GM21786 (cell line): Measurements from ENCODE around the gene RASGEF1C.

ENCODE experiments used
- ATAC-seq: cut with Tn5 transposase; IDR thresholded peaks from one replicate; pipeline ENCODE4 v1.9.1; 2021; ENCODE audit not compliant: unreplicated experiment

The RASGEF1C gene

DNA sequence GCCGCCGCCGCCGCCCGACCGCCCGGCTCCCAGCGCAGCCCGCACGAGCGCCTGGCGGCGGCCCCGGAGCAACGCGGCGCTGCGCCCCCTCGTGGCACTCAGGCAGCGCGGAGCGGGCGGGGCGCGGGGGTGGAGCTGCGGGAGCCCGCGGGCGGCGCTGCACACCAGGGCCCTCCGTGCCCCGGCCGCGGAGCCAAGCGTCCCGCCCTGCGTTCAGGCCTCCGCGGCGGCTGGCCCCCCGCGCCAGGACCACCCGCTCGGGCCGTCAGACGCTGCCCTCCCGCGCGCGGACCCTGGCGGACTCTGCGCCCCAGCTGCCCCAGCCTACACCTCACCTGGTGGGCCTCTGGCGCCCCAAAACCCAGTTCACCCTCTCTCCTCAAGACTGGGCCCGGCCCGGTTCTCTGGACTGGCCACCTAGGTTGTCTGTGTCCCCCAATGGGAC lies at the start of gene RASGEF1C:
Gene RASGEF1C, minus strand, starts transcription at position 75 of the 445 bp plus-strand sequence. CDS start 71,159 bp downstream, outside the sequence.
- ATAC-seq = peak; percentile 68

DNA sequence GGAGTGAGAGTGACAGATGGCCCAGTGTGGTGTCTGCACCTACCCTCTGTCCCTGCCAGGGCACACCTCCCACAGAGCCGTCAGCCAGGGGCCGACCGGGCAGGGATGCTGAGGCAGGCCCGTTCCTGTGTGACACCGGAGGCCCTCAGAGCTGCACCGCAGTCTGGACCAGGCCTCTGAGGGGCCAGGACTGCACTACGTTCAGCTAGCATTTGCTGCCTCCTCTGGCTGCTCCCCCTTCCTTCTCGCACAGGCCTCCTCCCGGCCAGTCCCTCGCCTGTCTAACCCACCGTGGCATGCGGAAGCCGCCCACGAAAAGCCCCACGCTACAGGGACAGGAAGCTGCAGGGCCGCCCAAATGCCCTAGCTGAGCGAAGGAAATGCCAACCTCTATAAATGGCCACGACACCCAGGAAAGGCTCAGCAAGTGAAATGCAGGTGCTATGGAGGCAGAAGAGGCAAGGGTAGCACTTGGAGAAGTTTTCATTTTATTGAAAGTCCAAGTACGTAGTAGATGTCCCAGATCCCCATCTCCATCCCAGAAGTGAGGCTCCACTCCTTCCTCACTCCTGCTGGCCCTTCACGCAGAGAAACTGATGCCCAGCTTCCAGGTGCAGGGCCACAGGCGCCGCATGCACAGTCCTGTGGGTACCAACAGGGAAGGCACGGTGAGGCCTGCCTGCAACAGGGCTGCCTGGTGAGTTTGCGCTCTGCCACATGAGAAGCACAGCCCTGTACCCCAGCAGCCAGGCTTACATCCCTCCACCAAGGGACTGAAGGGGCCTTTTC lies 44.2 kb upstream of the RASGEF1C start:
- no peak for ATAC-seq

DNA sequence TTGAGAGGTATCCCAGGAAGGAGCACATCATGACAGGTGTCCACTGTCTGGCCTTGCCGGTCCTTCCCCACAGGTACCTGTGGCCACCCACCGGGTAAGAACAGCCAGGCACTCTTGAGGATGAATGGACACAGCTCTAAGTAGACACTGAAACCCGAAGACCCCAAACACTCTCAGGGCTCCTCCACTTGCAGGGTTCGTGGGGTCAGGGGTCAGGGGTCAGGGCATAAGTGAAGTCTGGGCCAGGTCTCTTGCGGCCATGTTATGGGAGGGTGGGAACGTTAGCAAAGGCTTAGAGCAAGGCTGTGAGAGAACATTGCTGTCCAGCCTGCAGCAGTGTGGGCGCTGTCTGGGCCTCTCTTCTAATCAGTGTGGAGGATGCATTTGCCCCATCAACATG lies 42.9 kb upstream of the RASGEF1C start:
- no peak for ATAC-seq

DNA sequence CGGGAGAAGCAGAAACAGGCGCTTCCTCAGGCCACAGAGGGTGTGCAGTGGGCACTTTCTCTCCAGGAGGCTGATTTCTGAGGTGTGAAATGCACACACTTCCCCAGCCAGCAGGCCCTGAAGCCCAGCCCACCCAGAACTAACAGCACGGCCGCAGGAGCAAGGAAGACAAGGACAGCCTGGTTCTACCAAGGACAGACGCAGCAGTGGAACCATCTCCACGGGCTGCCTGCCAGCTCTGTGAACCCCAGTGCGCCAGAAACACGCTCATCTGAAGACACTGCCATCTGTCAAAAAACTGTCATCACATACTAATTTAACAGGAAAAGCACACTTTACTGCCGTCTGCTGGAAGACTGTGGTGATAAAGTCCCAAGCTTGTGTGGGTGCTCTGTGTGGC lies 42.1 kb upstream of the RASGEF1C start:
- no peak for ATAC-seq

DNA sequence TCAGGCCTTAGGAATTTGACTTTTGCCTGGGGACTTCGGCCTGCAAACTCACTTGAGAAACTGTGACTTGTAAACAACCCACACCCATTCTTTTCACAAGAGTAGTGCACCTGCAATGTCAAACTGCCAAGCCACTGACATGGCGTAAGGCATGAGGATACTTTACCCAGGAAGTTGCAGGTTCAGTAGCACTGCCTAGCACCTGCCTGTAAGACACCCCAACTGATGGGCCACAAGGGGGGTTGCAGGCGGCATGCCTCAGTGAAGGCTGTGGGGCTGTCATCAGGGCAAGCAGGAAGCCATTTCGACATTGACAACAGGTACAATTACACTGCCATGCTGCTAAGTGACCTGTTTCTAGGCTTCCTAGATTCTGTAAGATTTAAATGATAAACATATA lies 41.3 kb upstream of the RASGEF1C start:
- no peak for ATAC-seq

DNA sequence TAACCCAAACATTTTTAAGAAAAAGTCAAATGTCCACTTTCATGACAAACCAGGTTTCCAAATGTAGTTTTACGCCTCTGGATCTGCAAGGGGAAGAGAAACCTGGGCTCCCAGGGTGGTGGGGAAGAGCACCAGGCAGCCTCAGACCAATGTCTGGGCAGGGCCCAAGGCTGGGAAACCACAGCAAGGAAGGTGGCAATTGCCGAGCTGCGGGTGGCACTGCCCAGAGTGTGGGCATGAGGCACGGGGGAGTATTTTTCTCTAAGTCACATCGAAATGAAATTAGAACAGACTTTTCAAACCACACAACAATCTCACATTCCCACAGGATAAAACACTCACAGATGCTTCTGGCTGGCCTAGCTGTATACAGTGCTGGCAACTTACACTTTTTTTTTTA lies 32.6 kb upstream of the RASGEF1C start:
- no peak for ATAC-seq

DNA sequence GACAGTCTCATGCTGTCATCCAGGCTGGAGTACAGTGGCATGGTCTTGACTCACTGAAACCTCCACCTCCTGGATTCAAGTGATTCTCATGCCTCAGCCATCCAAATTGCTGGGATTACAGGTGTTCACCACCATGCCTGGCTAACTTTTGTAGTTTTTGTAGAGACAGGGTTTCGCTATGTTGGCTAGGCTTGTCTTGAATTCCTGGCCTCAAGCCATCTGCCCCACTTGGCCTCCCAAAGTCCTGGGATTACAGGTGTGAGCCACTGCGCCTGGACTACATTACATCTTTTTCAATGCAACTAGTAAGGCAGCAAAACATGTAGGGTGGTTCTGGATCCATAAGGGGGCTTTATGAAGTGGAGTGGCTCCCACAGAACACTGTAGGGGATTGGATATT lies 29.6 kb upstream of the RASGEF1C start:
- ATAC-seq = no peak

DNA sequence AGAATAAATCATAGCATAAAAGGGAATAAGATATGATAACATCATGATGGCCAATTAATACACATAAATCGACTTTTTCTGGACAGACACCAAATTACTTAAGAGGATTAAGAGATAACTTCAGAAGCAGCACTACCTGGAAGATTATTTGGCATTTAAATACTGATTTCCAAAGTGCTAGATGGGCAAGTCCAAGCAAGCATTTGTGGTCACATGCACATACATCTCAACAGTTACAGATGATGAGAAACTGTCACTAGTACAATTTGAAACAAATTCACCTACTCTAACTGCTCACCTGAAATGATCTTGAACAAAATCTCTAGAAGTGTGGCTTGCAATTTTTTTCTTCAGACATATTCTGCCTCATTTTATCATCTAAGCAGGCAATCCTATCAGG lies 26.8 kb upstream of the RASGEF1C start:
- no peak for ATAC-seq

DNA sequence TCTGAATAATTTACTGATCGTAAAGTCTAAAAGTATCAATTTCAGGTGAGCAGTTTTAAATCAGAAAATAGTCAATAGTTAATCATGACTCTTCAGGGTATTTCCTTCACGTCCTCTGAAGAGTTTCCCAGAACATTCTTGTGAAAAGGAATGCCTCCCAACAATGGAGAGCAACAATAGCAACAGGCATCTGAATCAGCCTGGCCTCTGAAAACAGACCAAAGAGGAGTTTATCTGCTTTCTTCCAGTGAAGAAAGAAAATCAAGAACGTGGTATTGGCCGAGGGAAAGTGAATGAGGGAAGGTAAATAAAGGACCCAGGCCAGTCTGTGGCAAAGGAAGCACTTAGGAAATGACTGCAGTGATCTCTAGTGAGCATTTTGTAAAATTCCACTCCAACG lies 26.1 kb upstream of the RASGEF1C start:
- ATAC-seq = no peak

DNA sequence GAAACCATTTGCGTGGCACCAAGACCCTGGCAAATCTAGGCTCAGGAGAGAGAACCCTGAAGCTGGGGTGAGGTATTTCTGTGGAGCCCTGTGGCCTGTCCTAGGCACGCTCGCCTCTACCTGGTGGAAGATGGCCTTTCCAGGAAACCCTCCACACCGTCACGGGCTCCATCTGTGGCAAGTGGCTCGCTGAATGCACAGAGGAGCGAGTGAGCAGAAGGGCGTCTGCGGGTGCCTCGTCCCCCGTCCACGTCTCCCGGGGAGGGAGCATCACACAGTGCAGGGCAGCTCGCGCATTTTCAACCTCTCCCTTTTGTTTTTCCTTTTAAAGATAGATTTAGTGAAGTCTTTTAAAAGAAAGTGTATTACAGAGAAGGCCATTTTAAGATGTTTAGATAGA lies 25.3 kb upstream of the RASGEF1C start:
- no peak for ATAC-seq

DNA sequence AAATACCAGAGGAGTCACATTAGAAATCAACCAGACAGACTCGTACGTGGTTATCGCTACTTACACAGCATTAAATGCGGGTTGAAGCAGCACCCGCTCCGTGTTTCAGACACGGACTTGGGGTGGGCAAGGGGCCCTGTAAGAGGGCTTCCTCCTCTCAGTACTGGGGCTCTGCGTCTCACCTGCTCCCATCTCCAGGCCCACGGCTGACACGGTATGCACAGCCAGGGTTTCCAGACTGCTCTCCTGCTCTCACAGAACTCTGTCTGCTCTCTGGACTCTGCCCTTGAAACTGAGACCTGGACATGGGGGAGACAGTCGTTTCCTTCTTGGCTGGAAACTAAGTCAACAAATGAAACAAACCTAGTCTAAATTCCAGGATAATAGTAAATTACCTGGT lies 24.7 kb upstream of the RASGEF1C start:
- ATAC-seq = no peak

DNA sequence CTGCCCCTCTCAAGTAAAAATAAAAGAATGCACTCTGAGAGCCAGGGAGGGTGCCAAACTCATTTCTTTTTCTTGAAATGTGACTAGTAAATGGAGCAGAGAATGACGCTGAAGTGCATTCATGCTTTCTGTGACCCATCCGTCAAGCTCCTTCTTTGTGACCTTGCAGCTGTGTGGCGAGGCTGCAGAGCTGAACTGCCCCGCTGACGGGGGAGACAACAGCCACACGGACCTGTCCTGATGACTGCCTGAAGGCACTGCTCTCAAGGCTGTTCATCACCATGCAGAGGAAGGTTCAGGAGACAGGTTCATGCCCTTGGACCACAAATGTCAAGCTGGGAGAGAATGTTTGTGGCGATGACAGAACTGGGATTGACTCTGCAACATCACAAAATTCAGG lies 21.0 kb upstream of the RASGEF1C start:
- ATAC-seq = no peak

DNA sequence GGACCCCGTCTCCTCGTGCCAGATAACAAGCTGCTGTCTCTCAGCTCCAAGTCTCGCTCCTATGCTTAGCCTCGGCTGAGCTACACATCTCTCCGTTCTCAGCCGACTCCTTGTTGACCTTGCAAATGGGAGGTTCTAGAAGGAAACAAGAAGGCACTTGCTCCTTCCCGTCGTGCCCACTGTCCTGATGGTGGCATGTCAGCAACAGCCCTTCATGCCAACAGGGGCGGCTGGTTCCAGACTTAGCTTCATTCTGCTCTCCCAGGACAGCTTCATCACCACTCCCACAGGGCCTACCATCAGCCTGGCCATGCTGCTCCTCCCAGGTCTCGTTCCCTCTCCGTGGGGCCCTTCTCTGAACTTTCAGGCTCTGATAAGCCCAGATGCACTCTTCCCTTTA lies 13.0 kb upstream of the RASGEF1C start:
- no peak for ATAC-seq

DNA sequence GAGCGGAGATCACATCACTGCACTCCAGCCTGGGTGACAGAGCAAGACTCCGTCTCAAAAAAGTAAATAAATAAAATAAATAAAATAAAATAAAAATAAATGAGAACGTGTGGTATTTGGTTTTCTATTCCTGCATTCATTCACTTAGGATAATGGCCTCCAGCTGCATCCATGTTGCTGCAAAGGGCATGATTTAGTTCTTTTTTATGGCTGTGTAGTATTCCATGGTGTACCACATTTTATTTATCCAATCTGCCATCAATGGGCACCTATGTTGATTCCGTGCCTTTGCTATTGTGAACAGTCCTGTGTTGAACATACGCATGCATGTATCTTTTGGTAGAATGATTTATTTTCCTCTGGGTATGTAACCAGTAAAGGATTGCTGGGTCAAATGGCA lies 8.8 kb upstream of the RASGEF1C start:
- no peak for ATAC-seq

DNA sequence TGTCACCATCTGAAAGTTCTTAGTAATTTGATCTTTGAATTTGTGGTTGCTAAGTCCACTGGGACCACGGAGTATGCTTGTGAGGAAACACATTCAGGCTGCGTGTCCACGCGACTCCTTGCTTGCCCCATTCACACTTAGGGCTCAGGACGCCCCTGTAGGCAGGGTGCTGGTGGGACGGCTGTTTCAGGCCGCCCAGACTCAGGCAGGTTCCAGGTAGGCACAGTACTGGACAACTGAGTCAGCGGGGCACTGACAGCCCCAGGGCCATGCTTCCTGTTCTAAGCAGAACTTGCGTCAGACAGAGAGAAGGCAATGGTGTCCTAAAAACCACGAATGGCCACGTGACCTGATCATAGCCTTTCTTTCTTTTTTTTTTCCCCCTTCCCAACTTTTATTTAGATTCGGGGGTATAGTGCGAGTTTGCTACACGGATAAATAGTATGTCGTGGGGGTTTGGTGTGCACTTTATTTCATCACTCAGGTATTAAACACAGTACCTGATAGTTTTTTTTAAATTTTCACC lies 7.7 kb upstream of the RASGEF1C start:
- ATAC-seq = no peak

DNA sequence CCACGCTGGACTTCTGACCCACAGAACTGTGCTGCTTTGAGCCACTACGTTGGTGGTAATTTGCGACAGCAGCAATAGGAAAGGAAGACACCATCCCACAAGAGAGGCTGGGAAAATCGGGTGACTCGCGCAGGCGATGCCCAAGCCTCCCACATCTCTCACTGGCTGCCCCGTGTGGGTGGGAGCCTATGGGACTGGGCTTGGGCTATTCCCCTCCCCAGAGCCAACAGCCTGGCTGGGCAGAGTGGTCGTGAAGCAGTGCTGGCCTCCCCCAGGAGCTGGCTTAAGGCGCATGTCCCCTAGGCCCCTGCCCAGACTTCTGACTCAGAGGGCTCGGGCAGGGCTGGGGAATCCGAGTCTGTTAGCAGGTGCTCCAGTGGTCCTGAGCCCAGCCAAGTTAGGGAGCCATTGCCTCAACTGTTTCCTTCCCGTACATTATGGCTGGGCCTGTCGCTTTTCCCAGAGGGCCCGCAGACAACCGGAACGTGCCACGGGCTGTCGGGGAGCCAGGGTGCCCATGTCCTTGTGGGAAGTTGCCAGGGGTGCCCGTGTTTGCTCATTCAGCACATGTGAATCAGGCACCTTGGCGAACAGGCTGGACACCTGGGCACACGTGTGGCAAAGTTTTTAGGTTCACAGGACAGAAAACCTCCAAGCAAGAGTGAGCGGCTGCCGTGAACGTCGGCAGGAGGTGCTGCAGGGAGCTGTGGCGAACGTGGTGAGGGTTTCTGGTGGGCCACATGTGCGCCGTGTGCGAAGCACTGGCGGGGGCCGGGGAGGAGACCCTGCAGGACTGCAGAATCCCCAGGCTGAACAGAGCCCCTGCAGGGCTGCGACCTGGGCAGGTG lies 7.0 kb upstream of the RASGEF1C start:
- ATAC-seq = no peak

DNA sequence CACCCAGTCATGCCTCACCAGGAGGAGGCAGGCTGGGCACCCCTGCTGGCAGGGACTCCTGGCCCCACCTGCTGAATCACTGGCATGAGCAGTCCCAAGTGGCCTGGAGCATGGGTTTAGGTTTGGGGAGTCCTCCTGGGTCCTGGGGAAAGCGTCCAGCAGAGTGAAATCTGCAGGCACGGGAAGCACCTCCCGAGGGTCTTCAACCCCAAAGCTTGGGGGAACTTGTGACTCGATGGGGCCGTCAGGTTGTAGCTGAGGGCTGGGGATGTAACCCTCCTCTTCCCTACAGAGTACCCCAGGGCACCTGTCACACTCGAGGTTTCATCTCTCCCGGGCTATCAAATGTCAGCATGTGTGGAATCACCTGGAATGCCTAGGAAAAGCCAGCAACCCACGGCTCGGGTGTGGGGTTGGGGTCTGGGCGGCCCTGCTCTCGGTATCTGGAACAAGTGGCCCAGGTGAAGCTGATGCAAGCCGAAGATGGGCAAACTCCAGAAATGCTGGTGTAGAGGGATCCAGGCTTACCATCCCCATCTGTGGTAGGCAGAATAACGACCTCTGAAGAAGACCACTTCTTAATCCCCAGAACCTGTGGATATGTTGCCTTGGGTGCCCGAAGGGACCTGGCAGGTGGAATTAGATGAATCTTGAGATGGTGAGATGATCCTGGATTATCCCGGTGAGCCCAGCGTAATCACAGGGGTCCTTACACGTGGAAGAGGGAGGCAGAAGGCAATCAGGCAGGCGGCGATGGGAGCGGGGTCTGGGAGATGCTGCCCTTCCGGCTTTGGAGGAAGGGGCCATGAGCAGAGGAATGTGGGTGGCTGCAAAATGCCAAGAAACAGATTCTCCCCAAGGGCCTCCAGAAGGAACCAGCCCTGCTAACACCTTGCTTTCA lies 6.1 kb upstream of the RASGEF1C start:
- ATAC-seq = no peak

DNA sequence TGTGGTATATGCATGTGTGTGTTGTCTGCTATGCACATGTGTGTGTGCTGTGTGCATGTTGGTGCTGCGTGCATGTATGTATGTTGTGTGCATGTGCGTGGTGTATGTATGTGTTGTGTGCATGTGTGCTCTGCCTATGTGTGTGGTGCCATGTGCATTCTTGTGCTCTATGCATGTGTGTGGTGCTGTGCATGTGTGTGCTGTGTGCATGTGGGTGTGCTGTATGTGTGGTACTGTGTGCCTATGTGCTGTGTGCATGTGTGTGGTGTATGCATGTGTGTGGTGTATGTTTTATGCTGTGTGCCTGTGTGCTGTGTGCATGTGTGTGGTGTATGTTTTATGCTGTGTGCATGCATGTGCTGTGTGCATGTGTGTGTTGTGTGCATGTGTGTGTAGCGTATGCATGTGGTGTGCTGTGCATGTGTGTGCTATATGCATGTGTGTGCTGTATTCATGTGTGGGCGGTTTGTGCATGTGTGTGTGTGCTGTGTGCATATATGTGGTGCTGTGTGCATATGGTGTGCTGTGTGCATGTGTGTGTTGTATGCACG lies 4.7 kb upstream of the RASGEF1C start:
- ATAC-seq = no peak

DNA sequence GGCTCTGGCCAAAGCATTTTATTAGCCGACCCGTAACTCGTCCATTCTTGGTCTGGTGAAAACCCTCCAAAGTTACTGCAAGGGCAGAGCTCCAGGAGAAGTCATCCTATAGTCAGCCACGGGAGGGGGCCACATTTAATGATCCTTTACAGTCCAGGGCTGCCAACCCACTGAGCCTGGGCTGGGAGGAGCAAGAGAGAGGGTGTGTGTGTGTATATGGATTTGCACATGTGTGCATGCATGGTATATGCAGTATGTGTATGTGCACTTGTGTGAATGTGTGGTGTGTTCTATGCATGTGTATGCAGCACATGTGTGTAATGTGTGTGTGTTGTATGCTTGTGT lies 4.2 kb upstream of the RASGEF1C start:
- ATAC-seq = no peak

DNA sequence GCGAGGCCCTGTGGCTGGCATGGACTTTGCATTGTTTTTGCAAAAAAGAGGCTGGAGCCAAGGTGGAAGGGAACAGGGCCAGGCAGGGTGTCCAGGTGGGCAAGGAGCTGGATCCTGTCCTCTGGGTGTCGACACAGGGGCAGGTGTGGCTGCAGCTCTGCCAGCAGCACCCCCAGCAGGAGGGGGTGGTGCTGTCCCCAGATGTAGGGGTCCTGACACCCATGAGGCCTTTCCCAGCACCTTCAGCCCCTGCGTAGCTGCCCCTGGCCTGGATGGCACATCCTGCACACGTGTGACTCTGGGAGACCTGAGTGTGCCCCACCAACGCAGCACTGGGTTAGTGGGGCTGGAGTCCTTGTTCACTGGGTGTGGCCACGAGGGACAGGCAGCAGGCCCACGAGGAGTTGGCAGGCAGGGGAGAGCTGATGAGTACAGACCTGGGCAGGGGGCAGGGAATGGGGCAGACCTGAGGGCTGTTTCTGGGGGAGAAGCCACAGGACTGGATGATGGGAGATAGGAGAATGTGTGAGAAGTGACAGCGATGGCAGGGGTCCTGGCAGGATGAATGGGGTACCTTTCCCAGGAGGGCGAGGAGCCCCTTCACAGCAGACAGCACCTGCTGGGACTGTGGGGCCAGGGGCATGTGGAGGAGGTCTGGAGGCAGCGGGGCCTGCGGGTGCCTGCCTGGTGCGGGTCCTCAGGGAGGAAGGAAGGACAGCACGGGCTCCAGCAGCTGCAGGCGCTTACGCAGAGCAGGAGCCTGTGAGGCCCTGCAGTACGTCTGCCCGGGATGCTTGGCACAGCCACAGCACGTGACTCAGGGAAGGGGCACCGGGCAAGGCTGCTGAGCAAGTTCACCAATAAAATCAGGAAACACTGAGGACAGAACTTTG lies 3.6 kb upstream of the RASGEF1C start:
- ATAC-seq = no peak
